HL-60 (cell line): Measurements from ENCODE around the gene ALDH3A2.

Source experiments
- DNase-seq, 2 experiments: peaks; one replicate each; pipeline ENCODE4 v3.0.0-alpha.2; 2010 to 2020; ENCODE audit warnings: low read depth in 1 of 2, low spot score in 1 of 2
- H3K27ac ChIP-seq: fragments of 250-450 bp; sonication (Bioruptor Pico); replicated peaks from 2 replicates; pipeline ENCODE4 v1.5.1; 2020; ENCODE audit warnings: mild to moderate bottlenecking, moderate library complexity
- H3K27me3 ChIP-seq: fragments of 250-450 bp; sonication (Bioruptor Pico); 2 replicates; pipeline ENCODE4 v1.5.1; 2021; ENCODE audit warnings: mild to moderate bottlenecking, moderate library complexity; ENCODE audit not compliant: insufficient read depth, poor library complexity, severe bottlenecking
- H3K4me3 ChIP-seq: replicated peaks from 2 replicates; pipeline ENCODE4 v1.5.1; 2011; ENCODE audit warnings: mild to moderate bottlenecking, control low read depth, low read length; ENCODE audit not compliant: insufficient read depth
- CTCF ChIP-seq: IDR thresholded peaks from one replicate; pipeline ENCODE4 v1.5.1; 2011; ENCODE audit warnings: low read length, control low read depth, inconsistent platforms; ENCODE audit not compliant: insufficient read depth
- GABPA ChIP-seq: IDR thresholded peaks from 2 replicates; pipeline ENCODE4 v1.6.1; 2012; ENCODE audit warnings: low read depth
- POLR2AphosphoS5 ChIP-seq: IDR thresholded peaks from 2 replicates; pipeline ENCODE4 v1.6.1; 2012; ENCODE audit warnings: low read depth
- REST ChIP-seq: IDR thresholded peaks from 2 replicates; pipeline ENCODE4 v1.6.1; 2012; ENCODE audit warnings: low read depth; ENCODE audit not compliant: insufficient replicate concordance
- SPI1 ChIP-seq: IDR thresholded peaks from 2 replicates; pipeline ENCODE4 v1.6.1; 2012; ENCODE audit warnings: low read depth, mild to moderate bottlenecking, borderline replicate concordance

The ALDH3A2 gene

GRCh38 chr17:19642373-19642893 lies 6.1 kb upstream of the ALDH3A2 start:
- H3K4me3 ChIP-seq: no peak overlapping the region
- no peaks in the 10 kb centered on the region for H3K27me3 ChIP-seq
- TF ChIP-seq POLR2AphosphoS5 (no peak), GABPA (no peak), CTCF (no peak), SPI1 (no peak), REST (no peak)
- DNase-seq: no peak
- H3K27ac ChIP-seq: no peak overlapping the region

- H3K27me3 ChIP-seq: no peaks in the 10 kb centered on the region
- DNase-seq: no peak
- H3K27ac ChIP-seq: no peak overlapping the region
- no peak overlapping the region for H3K4me3 ChIP-seq
- no peak for TF ChIP-seq POLR2AphosphoS5
- TF ChIP-seq CTCF: no peak
- no peak for TF ChIP-seq REST
- TF ChIP-seq GABPA: no peak
- TF ChIP-seq SPI1: no peak
Measured at GRCh38 chr17:19644493-19645210, 3.9 kb upstream of the ALDH3A2 start.

GRCh38 chr17:19645734-19646201 lies 2.8 kb upstream of the ALDH3A2 start:
- H3K27me3 ChIP-seq: no peaks in the 10 kb centered on the region
- TF ChIP-seq REST: no peak
- TF ChIP-seq CTCF: peak; percentile 28
- peak in 1 of 2 experiments; percentile 59 for DNase-seq
- no peak overlapping the region for H3K4me3 ChIP-seq
- H3K27ac ChIP-seq: no peak overlapping the region
